PC-3 (cell line): ENCODE data around the gene ACBD6. TPM values are rescaled to one million over a fixed set of nuclear protein-coding genes. Genes with fewer than 3 reads are reported as not detected.

Experiments used
- ATAC-seq: fragments of 200-7000 bp; cut with Tn5 transposase; 2 replicates; pipeline ENCODE4 v1.9.1; 2020; ENCODE audit warnings: mild to moderate bottlenecking, moderate library complexity
- BruUV-seq: library from RNA; stranded (reverse); fragments of 400-500 nt; replicated peaks from 2 replicates; lab custom pipeline; 2021; lab: Mats Ljungman, UMichigan
- CTCF ChIA-PET: fragments of 300-600 bp; sonication (Branson Sonifier 250); formaldehyde crosslinking; loops from one replicate; lab custom pipeline; 2022; ENCODE audit warnings: antibody characterized with exemption; lab: Charles Lee
- POLR2A ChIA-PET: fragments of 300-600 bp; sonication (Branson Sonifier 250); formaldehyde crosslinking; loops from one replicate; lab custom pipeline; 2022; ENCODE audit warnings: antibody characterized with exemption; ENCODE audit not compliant: unreplicated experiment; lab: Charles Lee
- DNase-seq: peaks from one replicate; pipeline ENCODE4 v3.0.0-alpha.2; 2015
- H2AFZ ChIP-seq: fragments of 300-600 bp; sonication (generic); 2 replicates; pipeline ENCODE4 v1.6.0; 2016; ENCODE audit warnings: antibody characterized with exemption, low read length
- H3F3A ChIP-seq: fragments of 300-600 bp; sonication (generic); one replicate; pipeline ENCODE4 v1.6.0; 2017; ENCODE audit warnings: antibody characterized with exemption, low read length, control low read depth, mild to moderate bottlenecking; ENCODE audit not compliant: unreplicated experiment
- H3K27ac ChIP-seq: fragments of 300-600 bp; sonication (generic); 2 replicates; pipeline ENCODE4 v1.5.1; 2016; ENCODE audit warnings: mild to moderate bottlenecking, low read length
- H3K27me3 ChIP-seq: fragments of 300-600 bp; sonication (generic); 2 replicates; pipeline ENCODE4 v1.6.1; 2016; ENCODE audit warnings: low read length, mixed read lengths
- H3K36me3 ChIP-seq: fragments of 300-600 bp; sonication (generic); 2 replicates; pipeline ENCODE4 v1.6.1; 2016; ENCODE audit warnings: low read depth, mixed run types, low read length, mixed read lengths
- H3K4me1 ChIP-seq: fragments of 300-600 bp; sonication (generic); 2 replicates; pipeline ENCODE4 v1.5.1; 2016; ENCODE audit warnings: low read length; ENCODE audit not compliant: insufficient read depth
- H3K4me2 ChIP-seq: fragments of 300-600 bp; sonication (generic); 2 replicates; pipeline ENCODE4 v1.6.0; 2016; ENCODE audit warnings: low read length
- H3K4me3 ChIP-seq: fragments of 300-600 bp; sonication (generic); 2 replicates; pipeline ENCODE4 v1.5.1; 2016; ENCODE audit warnings: mild to moderate bottlenecking, low read length, mixed read lengths
- H3K79me2 ChIP-seq: fragments of 300-600 bp; sonication (generic); 2 replicates; pipeline ENCODE4 v1.6.1; 2017; ENCODE audit warnings: low read length, mixed read lengths
- H3K9ac ChIP-seq: fragments of 300-600 bp; sonication (generic); 2 replicates; pipeline ENCODE4 v1.6.0; 2016; ENCODE audit warnings: mild to moderate bottlenecking, low read length
- H3K9me2 ChIP-seq: fragments of 300-600 bp; sonication (generic); replicated peaks from 2 replicates; pipeline ENCODE4 v1.6.1; 2016; ENCODE audit warnings: mixed run types, low read length, mixed read lengths
- H3K9me3 ChIP-seq: fragments of 300-600 bp; sonication (generic); 2 replicates; pipeline ENCODE4 v1.6.1; 2016; ENCODE audit warnings: low read length, mixed read lengths
- H4K20me1 ChIP-seq: fragments of 300-600 bp; sonication (generic); 2 replicates; pipeline ENCODE4 v1.6.1; 2016; ENCODE audit warnings: low read length, mixed read lengths
- EZH2 ChIP-seq: fragments of 300-600 bp; sonication (generic); IDR thresholded peaks from one replicate; pipeline ENCODE4 v1.6.1; 2017; ENCODE audit warnings: antibody characterized with exemption, mild to moderate bottlenecking, low read length; ENCODE audit not compliant: unreplicated experiment
- EZH2phosphoT487 ChIP-seq: fragments of 300-600 bp; sonication (generic); IDR thresholded peaks from 2 replicates; pipeline ENCODE4 v1.6.1; 2018; ENCODE audit warnings: mild to moderate bottlenecking, antibody characterized with exemption, low read length, borderline replicate concordance
- intact Hi-C: fragments of 100-400 bp; cut with micrococcal nuclease; formaldehyde crosslinking; loops from 2 replicates; pipeline ENCODE4 v1.9.0; 2023
- total RNA-seq: library from RNA; depleted of rRNA; stranded (reverse); fragments of >200 nt; gene quantifications from 2 replicates; pipeline ENCODE4 v1.2.3, GENCODE V29; 2014
- TF ChIP-seq, protein P1 (sequence below): fragments of 300-600 bp; sonication (generic); conservative IDR thresholded peaks from 2 replicates; pipeline ENCODE4 v1.5.1; 2017; ENCODE audit warnings: antibody characterized with exemption, low read depth, mild to moderate bottlenecking, low read length

The ACBD6 gene
- total RNA-seq, 1 experiment from 2014 or later: 43.3 TPM

GRCh38 chr1:180299479-180300221 is 202.7 kb downstream of the ACBD6 start:
- no peaks in the 10 kb centered on the region for H3K79me2 ChIP-seq
- H3K36me3 ChIP-seq: no peaks in the 10 kb centered on the region
- no peak overlapping the region for H3K9ac ChIP-seq
- ChIA-PET CTCF (no interaction called here), POLR2A (no interaction called here)
- peaks cover 4% of the 10 kb centered on the region; the same call in 1 of the 2 replicates for H3K4me1 ChIP-seq
- no peaks in the 10 kb centered on the region for H3K27me3 ChIP-seq
- no peak for ATAC-seq
- H2AFZ ChIP-seq: no peak overlapping the region
- no peaks in the 10 kb centered on the region for H3K9me2 ChIP-seq
- no TSS peak for BruUV-seq
- TF ChIP-seq EZH2phosphoT487: no peak
- TF ChIP-seq, protein P1, sequence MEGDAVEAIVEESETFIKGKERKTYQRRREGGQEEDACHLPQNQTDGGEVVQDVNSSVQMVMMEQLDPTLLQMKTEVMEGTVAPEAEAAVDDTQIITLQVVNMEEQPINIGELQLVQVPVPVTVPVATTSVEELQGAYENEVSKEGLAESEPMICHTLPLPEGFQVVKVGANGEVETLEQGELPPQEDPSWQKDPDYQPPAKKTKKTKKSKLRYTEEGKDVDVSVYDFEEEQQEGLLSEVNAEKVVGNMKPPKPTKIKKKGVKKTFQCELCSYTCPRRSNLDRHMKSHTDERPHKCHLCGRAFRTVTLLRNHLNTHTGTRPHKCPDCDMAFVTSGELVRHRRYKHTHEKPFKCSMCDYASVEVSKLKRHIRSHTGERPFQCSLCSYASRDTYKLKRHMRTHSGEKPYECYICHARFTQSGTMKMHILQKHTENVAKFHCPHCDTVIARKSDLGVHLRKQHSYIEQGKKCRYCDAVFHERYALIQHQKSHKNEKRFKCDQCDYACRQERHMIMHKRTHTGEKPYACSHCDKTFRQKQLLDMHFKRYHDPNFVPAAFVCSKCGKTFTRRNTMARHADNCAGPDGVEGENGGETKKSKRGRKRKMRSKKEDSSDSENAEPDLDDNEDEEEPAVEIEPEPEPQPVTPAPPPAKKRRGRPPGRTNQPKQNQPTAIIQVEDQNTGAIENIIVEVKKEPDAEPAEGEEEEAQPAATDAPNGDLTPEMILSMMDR: no peak
- no peak for TF ChIP-seq EZH2
- H3K27ac ChIP-seq: no peak overlapping the region
- H3F3A ChIP-seq: no peaks in the 10 kb centered on the region
- no peak overlapping the region for H3K4me2 ChIP-seq
- no peaks in the 10 kb centered on the region for H3K9me3 ChIP-seq
- H3K4me3 ChIP-seq: no peak overlapping the region
- DNase-seq: no peak
- intact Hi-C loops: no loop called here
- no peaks in the 10 kb centered on the region for H4K20me1 ChIP-seq

- CTCF ChIA-PET: interaction anchor here (0.6 kb wide), 1 partner anchor 1416 kb away, joined by 3 read pairs; no protein-coding TSS in a partner anchor
- H3K9me3 ChIP-seq: no peaks in the 10 kb centered on the region
- no peak for DNase-seq
- H3K4me2 ChIP-seq: no peak overlapping the region
- H3K79me2 ChIP-seq: no peaks in the 10 kb centered on the region
- BruUV-seq: no TSS peak
- no peaks in the 10 kb centered on the region for H3K27me3 ChIP-seq
- no peak overlapping the region for H3K9ac ChIP-seq
- POLR2A ChIA-PET: no interaction called here
- no peak overlapping the region for H2AFZ ChIP-seq
- H3K9me2 ChIP-seq: no peaks in the 10 kb centered on the region
- intact Hi-C loops: no loop called here
- H3K36me3 ChIP-seq: no peaks in the 10 kb centered on the region
- H4K20me1 ChIP-seq: no peaks in the 10 kb centered on the region
- TF ChIP-seq, protein P1: no peak
- no peak for TF ChIP-seq EZH2
- no peak for TF ChIP-seq EZH2phosphoT487
- no peak overlapping the region for H3K4me3 ChIP-seq
- no peak for ATAC-seq
- H3F3A ChIP-seq: no peaks in the 10 kb centered on the region
- 0 out of 2 replicates have a peak, but pooled peaks cover 4% of the 10 kb centered on the region for H3K4me1 ChIP-seq
- H3K27ac ChIP-seq: no peak overlapping the region
Observed at GRCh38 chr1:180295999-180296398, 206.4 kb downstream of the ACBD6 start.

GRCh38 chr1:180294711-180295110 is 207.7 kb downstream of the ACBD6 start:
- no peak overlapping the region for H3K9ac ChIP-seq
- no peaks in the 10 kb centered on the region for H4K20me1 ChIP-seq
- ChIA-PET CTCF (no interaction called here), POLR2A (no interaction called here)
- no peaks in the 10 kb centered on the region for H3K9me3 ChIP-seq
- no TSS peak for BruUV-seq
- no peaks in the 10 kb centered on the region for H3F3A ChIP-seq
- H3K9me2 ChIP-seq: no peaks in the 10 kb centered on the region
- DNase-seq: no peak
- H3K27ac ChIP-seq: no peak overlapping the region
- intact Hi-C loops: no loop called here
- TF ChIP-seq, protein P1: no peak
- TF ChIP-seq EZH2phosphoT487: no peak
- TF ChIP-seq EZH2: no peak
- H3K4me1 ChIP-seq: 0 out of 2 replicates have a peak, but pooled peaks cover 4% of the 10 kb centered on the region
- H3K27me3 ChIP-seq: no peaks in the 10 kb centered on the region
- H3K4me3 ChIP-seq: no peak overlapping the region
- no peak for ATAC-seq
- no peaks in the 10 kb centered on the region for H3K36me3 ChIP-seq
- H3K4me2 ChIP-seq: no peak overlapping the region
- H2AFZ ChIP-seq: no peak overlapping the region
- no peaks in the 10 kb centered on the region for H3K79me2 ChIP-seq
